K562 (cell line): Measurements from ENCODE around the gene HSPB1. TPM values are rescaled to one million over a fixed set of nuclear protein-coding genes. Genes with fewer than 3 reads are reported as not detected.

Experiments
- BMI1 ChIP-seq: fragments of 150-350 bp; IDR thresholded peaks from 2 replicates; pipeline ENCODE4 v1.6.1; 2014; ENCODE audit warnings: low read length
- CEBPG ChIP-seq, 3 experiments: fragments of 200-800 bp in 1 of 3; sonication (Bioruptor generic) in 1 of 3; sonication (generic) in 1 of 3; formaldehyde crosslinking in 1 of 3; IDR thresholded peaks in 2 of 3; conservative IDR thresholded peaks in 1 of 3; 2 replicates each; pipeline versions ENCODE4 v1.6.1 to v1.8.0; 2016 to 2022; ENCODE audit warnings: missing compliant biosample characterization in 2 of 3, missing genetic modification characterization in 2 of 3, mild to moderate bottlenecking in 1 of 3, missing genetic modification reagents in 1 of 3
- CHD4 ChIP-seq: fragments of 200-600 bp; sonication (generic); IDR thresholded peaks from 3 replicates; pipeline ENCODE4 v1.6.1; 2012; ENCODE audit warnings: low read depth, mild to moderate bottlenecking, mixed read lengths, low read length, inconsistent platforms; ENCODE audit not compliant: insufficient read depth, insufficient replicate concordance, poor library complexity, severe bottlenecking
- ERF ChIP-seq: fragments of 450-650 bp; formaldehyde crosslinking; IDR thresholded peaks from 2 replicates; pipeline ENCODE4 v1.4.0; 2020; ENCODE audit warnings: mild to moderate bottlenecking, mixed read lengths
- ESRRB ChIP-seq: fragments of 250-450 bp; sonication (Bioruptor Pico); IDR thresholded peaks from 2 replicates; pipeline ENCODE4 v1.5.0; 2020; ENCODE audit warnings: mild to moderate bottlenecking, moderate library complexity, borderline replicate concordance
- LEF1 ChIP-seq: fragments of 450-650 bp; IDR thresholded peaks from 2 replicates; pipeline ENCODE4 v1.6.1; 2016; ENCODE audit warnings: mild to moderate bottlenecking
- MAFF ChIP-seq: IDR thresholded peaks from 2 replicates; pipeline ENCODE4 v1.6.1; 2012; ENCODE audit warnings: low read length, improper control_type of control experiment
- RBM14 ChIP-seq: fragments of 200-400 bp; formaldehyde crosslinking; IDR thresholded peaks from 2 replicates; pipeline ENCODE4 v1.6.1; 2018; ENCODE audit warnings: low read depth, mild to moderate bottlenecking, low read length, moderate library complexity, borderline replicate concordance; ENCODE audit not compliant: insufficient read depth
- SMAD3 ChIP-seq: fragments of 450-650 bp; formaldehyde crosslinking; conservative IDR thresholded peaks from 2 replicates; pipeline ENCODE4 v1.4.0; 2020; ENCODE audit warnings: mild to moderate bottlenecking
- STAT5A ChIP-seq: IDR thresholded peaks from 2 replicates; pipeline ENCODE4 v1.6.1; 2012; ENCODE audit warnings: low read length, inconsistent platforms, borderline replicate concordance
- TSHZ1 ChIP-seq: fragments of 250-450 bp; sonication (Bioruptor Pico); IDR thresholded peaks from 2 replicates; pipeline ENCODE4 v1.4.0; 2020; ENCODE audit warnings: mild to moderate bottlenecking, moderate library complexity
- ZFP1 ChIP-seq: fragments of 450-650 bp; formaldehyde crosslinking; IDR thresholded peaks from 2 replicates; pipeline ENCODE4 v1.4.0; 2020; ENCODE audit warnings: mild to moderate bottlenecking, mixed read lengths
- ZNF133 ChIP-seq: fragments of 250-450 bp; sonication (Bioruptor Pico); IDR thresholded peaks from 2 replicates; pipeline ENCODE4 v1.4.0; 2020; ENCODE audit warnings: mild to moderate bottlenecking
- ZNF224 ChIP-seq: sonication (generic); formaldehyde crosslinking; IDR thresholded peaks from 2 replicates; pipeline ENCODE4 v1.8.0; 2022; ENCODE audit warnings: mild to moderate bottlenecking, missing genetic modification reagents
- ZNF280B ChIP-seq: fragments of 250-450 bp; sonication (Bioruptor Pico); IDR thresholded peaks from 2 replicates; pipeline ENCODE4 v1.5.1; 2021; ENCODE audit warnings: mild to moderate bottlenecking
- ZNF57 ChIP-seq: fragments of 450-650 bp; formaldehyde crosslinking; IDR thresholded peaks from 2 replicates; pipeline ENCODE4 v1.4.0; 2020; ENCODE audit warnings: mild to moderate bottlenecking, moderate library complexity
- ZNF785 ChIP-seq: fragments of 250-450 bp; sonication (Bioruptor Pico); IDR thresholded peaks from 2 replicates; pipeline ENCODE4 v1.4.0; 2020; ENCODE audit warnings: mild to moderate bottlenecking
- polyA plus RNA-seq, 8 experiments: library from polyadenylated mRNA; depleted of rRNA in 4 of 8; stranded (reverse) in 5 of 8; unstranded in 3 of 8; fragments of >200 nt; fragmentation: Nextera tagmentation in 2 of 8; fragmentation: Illumina TruSeq in 1 of 8; extraction: Ambion mirVana in 2 of 8; extraction: Trizol in 1 of 8; gene quantifications; 2 replicates each; pipeline versions ENCODE4 v1.2.1 to v1.2.3, GENCODE V29; 2011 to 2014; ENCODE audit warnings: inconsistent platforms in 1 of 8, missing spikeins in 1 of 8
- total RNA-seq, 7 experiments: library from RNA; depleted of rRNA in 6 of 7; stranded (reverse); fragments of >200 nt in 6 of 7; fragmentation: Illumina TruSeq in 2 of 7; extraction: Trizol in 2 of 7; gene quantifications; 2 replicates each; pipeline versions ENCODE4 v1.2.1 to v1.2.3, GENCODE V29; 2011 to 2021; ENCODE audit warnings: low replicate concordance in 1 of 7

The HSPB1 gene
- total and polyA plus RNA-seq, 9 of the 15 experiments (the other 6 are each of a cell fraction or from before 2014, with no cell fraction given): 27.1 to 522 (median 138) TPM

- TF ChIP-seq TSHZ1 (CRISPR knock-in tag) (no peak), ERF (CRISPR knock-in tag) (no peak), RBM14 (no peak), ZNF280B (CRISPR knock-in tag) (no peak), ZFP1 (CRISPR knock-in tag) (no peak), MAFF (no peak), LEF1 (no peak), ZNF224 (no peak), BMI1 (no peak), CHD4 (no peak), CEBPG (CRISPR knock-in tag; IDR thresholded peaks at IDR 0.05) (no peak), CEBPG (tag; conservative IDR thresholded peaks at IDR 0.05 in 1 of 2, IDR thresholded peaks at IDR 0.05 in 1 of 2) (no peak), ZNF57 (CRISPR knock-in tag) (no peak), STAT5A (no peak), ZNF785 (CRISPR knock-in tag) (no peak), ESRRB (CRISPR knock-in tag) (no peak), ZNF133 (CRISPR knock-in tag) (no peak), SMAD3 (CRISPR knock-in tag) (no peak)
Measured at GRCh38 chr7:76281006-76281705, 21.3 kb upstream of the HSPB1 start (continued).
